HepG2 (cell line): Measurements from ENCODE around the gene CHN1. TPM values are rescaled to one million over a fixed set of nuclear protein-coding genes. Genes with fewer than 3 reads are reported as not detected.

ENCODE experiments used
- ATAC-seq: fragments of 200-7000 bp; cut with Tn5 transposase; 3 replicates; pipeline ENCODE4 v1.9.1; 2020; ENCODE audit warnings: mild to moderate bottlenecking, moderate library complexity
- BruUV-seq: library from RNA; stranded (reverse); fragments of 400-500 nt; replicated peaks from 2 replicates; lab custom pipeline; 2021; lab: Mats Ljungman, UMichigan
- CTCF ChIA-PET: fragments of 300-600 bp; formaldehyde crosslinking; extraction: SDS; loops from one replicate; lab custom pipeline; 2021; ENCODE audit warnings: low total read pairs, inconsistent platforms, low intra/inter-chr PET ratio; lab: Yijun Ruan, JAX
- POLR2A ChIA-PET: fragments of 350-600 bp; sonication (Branson Sonifier 250); formaldehyde crosslinking; loops from one replicate; lab custom pipeline; 2020; ENCODE audit warnings: antibody characterized with exemption, inconsistent platforms; lab: Yijun Ruan, JAX
- DNase-seq: peaks from one replicate; pipeline ENCODE4 v3.0.0-alpha.2; 2015; ENCODE audit warnings: low spot score
- FAIRE-seq: peaks from 3 replicates; lab custom pipeline; 2011; peaks lifted over from hg19 to GRCh38; lab: Jason Lieb, UNC
- H2AFZ ChIP-seq: one replicate; pipeline ENCODE4 v1.6.1; 2011; ENCODE audit warnings: low read length, inconsistent platforms
- H3K27ac ChIP-seq: fragments of 300-600 bp; 3 replicates; pipeline ENCODE4 v1.8.0; 2011; ENCODE audit warnings: mixed run types, mild to moderate bottlenecking, mixed read lengths, low read length, inconsistent platforms; ENCODE audit not compliant: insufficient read depth; ENCODE audit errors: extremely low read length
- H3K27me3 ChIP-seq, 2 experiments: fragments of 200-600 bp in 1 of 2; 2 replicates in 1 of 2; 3 replicates in 1 of 2; pipeline versions ENCODE4 v1.6.0 to v1.8.0; 2011; ENCODE audit warnings: low read length in 2 of 2, mild to moderate bottlenecking in 2 of 2, moderate library complexity in 2 of 2, inconsistent platforms in 1 of 2; ENCODE audit not compliant: insufficient read depth in 2 of 2, control insufficient read depth in 1 of 2
- H3K36me3 ChIP-seq, 2 experiments: fragments of 200-600 bp in 1 of 2; replicated peaks in 1 of 2; 2 replicates in 1 of 2; 3 replicates in 1 of 2; pipeline versions ENCODE4 v1.5.1 to v1.8.0; 2011; ENCODE audit warnings: low read length in 2 of 2, inconsistent platforms in 1 of 2; ENCODE audit not compliant: insufficient read depth in 2 of 2, control insufficient read depth in 1 of 2
- H3K4me1 ChIP-seq: 2 replicates; pipeline ENCODE4 v1.5.1; 2012; ENCODE audit warnings: low read length, inconsistent platforms; ENCODE audit not compliant: insufficient read depth
- H3K4me2 ChIP-seq: 2 replicates; pipeline ENCODE4 v1.6.0; 2011; ENCODE audit warnings: low read depth, low read length, inconsistent platforms
- H3K4me3 ChIP-seq, 3 experiments: fragments of 200-600 bp in 1 of 3; sonication (generic), shearing (Covaris generic) in 1 of 3; replicated peaks in 1 of 3; 2 replicates each; pipeline ENCODE4 v1.5.1; 2011 to 2016; ENCODE audit warnings: low read length in 3 of 3, inconsistent platforms in 2 of 3, low read depth in 2 of 3, mild to moderate bottlenecking in 2 of 3, control low read depth in 1 of 3, mixed read lengths in 1 of 3; ENCODE audit not compliant: insufficient read depth in 1 of 3
- H3K79me2 ChIP-seq: one replicate; pipeline ENCODE4 v1.6.1; 2011; ENCODE audit warnings: low read length, inconsistent platforms; ENCODE audit not compliant: insufficient read depth
- H3K9ac ChIP-seq: 2 replicates; pipeline ENCODE4 v1.6.0; 2011; ENCODE audit warnings: mild to moderate bottlenecking, low read depth, low read length, inconsistent platforms; ENCODE audit not compliant: insufficient read depth
- H3K9me3 ChIP-seq: 2 replicates; pipeline ENCODE4 v1.5.1; 2012; ENCODE audit warnings: mild to moderate bottlenecking, low read length
- H4K20me1 ChIP-seq: 2 replicates; pipeline ENCODE4 v1.6.0; 2011; ENCODE audit warnings: inconsistent platforms, mild to moderate bottlenecking, low read length, moderate library complexity; ENCODE audit not compliant: insufficient read depth
- ATRX ChIP-seq: sonication (generic); formaldehyde crosslinking; IDR thresholded peaks from 2 replicates; pipeline ENCODE4 v1.4.0; 2020; ENCODE audit warnings: missing genetic modification reagents, borderline replicate concordance
- BHLHE40 ChIP-seq: IDR thresholded peaks from 2 replicates; pipeline ENCODE4 v1.6.1; 2011; ENCODE audit warnings: low read length, improper control_type of control experiment
- CTCF ChIP-seq: sonication (generic); formaldehyde crosslinking; IDR thresholded peaks from 2 replicates; pipeline ENCODE4 v1.5.0; 2020; ENCODE audit warnings: mild to moderate bottlenecking, missing genetic modification reagents, moderate library complexity
- HDAC6 ChIP-seq: fragments of 200-600 bp; sonication (generic); IDR thresholded peaks from 2 replicates; pipeline ENCODE4 v1.7.0; 2017; ENCODE audit warnings: mild to moderate bottlenecking, antibody characterized with exemption, low read length, low read depth
- ISL2 ChIP-seq: sonication (generic); formaldehyde crosslinking; IDR thresholded peaks from 2 replicates; pipeline ENCODE4 v1.5.0; 2020; ENCODE audit warnings: missing genetic modification reagents
- MATR3 ChIP-seq: sonication (generic); formaldehyde crosslinking; IDR thresholded peaks from 2 replicates; pipeline ENCODE4 v1.4.0; 2020; ENCODE audit warnings: missing genetic modification reagents
- MED13 ChIP-seq: sonication (generic); formaldehyde crosslinking; IDR thresholded peaks from 2 replicates; pipeline ENCODE4 v1.5.0; 2020; ENCODE audit warnings: missing genetic modification reagents
- ONECUT2 ChIP-seq: sonication (generic); formaldehyde crosslinking; IDR thresholded peaks from 2 replicates; pipeline ENCODE4 v1.4.0; 2020; ENCODE audit warnings: missing genetic modification reagents
- PHF5A ChIP-seq: IDR thresholded peaks from one replicate; pipeline ENCODE4 v1.6.1; 2018; ENCODE audit warnings: low read depth, missing genetic modification reagents; ENCODE audit not compliant: unreplicated experiment
- TEF ChIP-seq: sonication (generic); formaldehyde crosslinking; IDR thresholded peaks from 2 replicates; pipeline ENCODE4 v1.5.0; 2020; ENCODE audit warnings: missing genetic modification reagents
- ZBTB10 ChIP-seq: sonication (generic); formaldehyde crosslinking; IDR thresholded peaks from 2 replicates; pipeline ENCODE4 v1.4.0; 2020; ENCODE audit warnings: missing genetic modification reagents, borderline replicate concordance
- ZNF12 ChIP-seq: sonication (generic); formaldehyde crosslinking; IDR thresholded peaks from 2 replicates; pipeline ENCODE4 v1.5.0; 2020; ENCODE audit warnings: missing genetic modification reagents
- ZNF326 ChIP-seq: sonication (generic); formaldehyde crosslinking; IDR thresholded peaks from 2 replicates; pipeline ENCODE4 v1.4.0; 2020; ENCODE audit warnings: missing genetic modification reagents, borderline replicate concordance
- ZNF383 ChIP-seq: sonication (generic); formaldehyde crosslinking; IDR thresholded peaks from 2 replicates; pipeline ENCODE4 v1.4.0; 2020; ENCODE audit warnings: missing genetic modification reagents, mild to moderate bottlenecking, borderline replicate concordance
- ZNF513 ChIP-seq: sonication (generic); formaldehyde crosslinking; conservative IDR thresholded peaks from 2 replicates; pipeline ENCODE4 v1.5.0; 2020; ENCODE audit warnings: missing genetic modification reagents
- ZNF562 ChIP-seq: sonication (generic); formaldehyde crosslinking; IDR thresholded peaks from 2 replicates; pipeline ENCODE4 v1.8.0; 2022; ENCODE audit warnings: missing genetic modification reagents, borderline replicate concordance
- ZNF83 ChIP-seq: sonication (generic); formaldehyde crosslinking; IDR thresholded peaks from 2 replicates; pipeline ENCODE4 v1.4.0; 2020; ENCODE audit warnings: missing genetic modification reagents, mild to moderate bottlenecking, borderline replicate concordance
- WGBS: methylation state at CpG from one replicate; pipeline ENCODE4 v1.1.6; 2017; ENCODE audit warnings: low lambda C conversion rate; 5-methylcytosine and 5-hydroxymethylcytosine counted together
- in situ Hi-C: cut with HindIII; loops from 2 replicates; pipeline ENCODE4 v1.10.0; 2017; ENCODE audit warnings: low pct_unique_long_range_greater_than_20kb; ENCODE audit not compliant: extremely low pct_ligation_motif_present
- intact Hi-C: fragments of 100-400 bp; cut with micrococcal nuclease; formaldehyde crosslinking; loops from one replicate; pipeline ENCODE4 v1.10.0; 2022; ENCODE audit not compliant: unreplicated experiment
- polyA plus RNA-seq, 8 experiments: library from polyadenylated mRNA; depleted of rRNA in 3 of 8; stranded (reverse) in 7 of 8; unstranded in 1 of 8; fragments of >200 nt; fragmentation: Illumina TruSeq in 4 of 8; extraction: Trizol in 4 of 8; gene quantifications; 2 replicates each; pipeline versions ENCODE4 v1.2.1 to v1.2.3, GENCODE V29; 2011 to 2016; ENCODE audit warnings: low read depth in 4 of 8, missing spikeins in 1 of 8, mixed read lengths in 1 of 8; ENCODE audit not compliant: insufficient read depth in 1 of 8
- total RNA-seq, 5 experiments: library from RNA; depleted of rRNA; stranded (reverse); fragments of >200 nt; fragmentation: Illumina TruSeq; extraction: Trizol; gene quantifications; 2 replicates each; pipeline ENCODE4 v1.2.3, GENCODE V29; 2016; ENCODE audit warnings: low read depth in 1 of 5

CHN1 gene
- total and polyA plus RNA-seq, 2 of the 13 experiments (the other 11 are each of a cell fraction or from before 2014, with no cell fraction given): 2.8 to 3.5 TPM

- no peak overlapping the region for H3K27ac ChIP-seq
- H3K27me3 ChIP-seq: no peaks in the 10 kb centered on the region
- no peaks in the 10 kb centered on the region for H3K36me3 ChIP-seq
- 45% methylated on average over 3 of the region's 3 CpGs for WGBS
- no peak for FAIRE-seq
- H3K4me2 ChIP-seq: no peak overlapping the region
- no peaks in the 10 kb centered on the region for H4K20me1 ChIP-seq
- CTCF ChIA-PET: no interaction called here
- no peak for DNase-seq
- H3K4me3 ChIP-seq: no peak overlapping the region
- POLR2A ChIA-PET: no interaction called here
- peaks cover 6% of the 10 kb centered on the region; the same call in 1 of the 2 replicates for H3K4me1 ChIP-seq
- no peaks in the 10 kb centered on the region for H3K79me2 ChIP-seq
- BruUV-seq: no TSS peak
- intact Hi-C loops (no loop called here), in situ Hi-C loops (no loop called here)
- no peaks in the 10 kb centered on the region for H3K9me3 ChIP-seq
- no peak overlapping the region for H2AFZ ChIP-seq
- H3K9ac ChIP-seq: no peak overlapping the region
- ATAC-seq: no peak
- TF ChIP-seq ZNF12 (CRISPR knock-in tag) (no peak), ZNF513 (CRISPR knock-in tag) (no peak), HDAC6 (no peak), BHLHE40 (no peak), ZNF83 (CRISPR knock-in tag) (no peak), CTCF (no peak), ATRX (CRISPR knock-in tag) (no peak), TEF (no peak), ZNF326 (no peak), MATR3 (CRISPR knock-in tag) (no peak), ISL2 (CRISPR knock-in tag) (no peak), ZNF383 (no peak), ONECUT2 (CRISPR knock-in tag) (no peak), ZBTB10 (no peak), PHF5A (CRISPR knock-in tag) (no peak), ZNF562 (no peak), MED13 (CRISPR knock-in tag) (no peak)
Observed at GRCh38 chr2:174945601-174946260, 59.5 kb downstream of the CHN1 start.
